ENCODE data around the gene ALDH6A1.
A peak's percentile ranks its signal among the peaks of the same experiment; 100 is the strongest.

Gene ALDH6A1

GRCh38 chr14:74085047-74085637 is 889 bp upstream of the ALDH6A1 start (continued):
- TF ChIP-seq ZNF510 (tag by site-specific recombination; IDR thresholded peaks at IDR 0.05; ENCODE audit: insufficient replicate concordance): no peak
- 0 out of 2 replicates have a peak, but pooled peaks have one; percentile 47 for TF ChIP-seq ZNF280D (tag by site-specific recombination; IDR thresholded peaks at IDR 0.05)
- no peak for TF ChIP-seq ZNF155 (tag by site-specific recombination; IDR thresholded peaks at IDR 0.05)
- peak; percentile 10; the same call in 1 of the 2 replicates for TF ChIP-seq ZNF501 (tag by site-specific recombination; IDR thresholded peaks at IDR 0.05)
- no peak for TF ChIP-seq PRDM4 (tag by site-specific recombination; IDR thresholded peaks at IDR 0.05)
- no peak for TF ChIP-seq ZNF623 (tag by site-specific recombination; IDR thresholded peaks at IDR 0.05)
- TF ChIP-seq KLF16 (tag by site-specific recombination; IDR thresholded peaks at IDR 0.05): no peak; the same call in 1 of the 2 replicates
- TF ChIP-seq PRDM10 (tag by site-specific recombination; IDR thresholded peaks at IDR 0.05): peak; percentile 77
- TF ChIP-seq ZNF23 (tag by site-specific recombination; IDR thresholded peaks at IDR 0.05; ENCODE audit: borderline replicate concordance): no peak
- no peak for TF ChIP-seq ZNF19 (tag by site-specific recombination; IDR thresholded peaks at IDR 0.05; ENCODE audit: low read depth)
- TF ChIP-seq ZNF335 (tag by site-specific recombination; conservative IDR thresholded peaks at IDR 0.05): peak; percentile 96
- TF ChIP-seq ZNF350 (tag by site-specific recombination; IDR thresholded peaks at IDR 0.05): no peak
- no peak for TF ChIP-seq ZNF140 (tag by site-specific recombination; IDR thresholded peaks at IDR 0.05)
- TF ChIP-seq ZNF394 (tag by site-specific recombination; IDR thresholded peaks at IDR 0.05; ENCODE audit: borderline replicate concordance): no peak
- no peak for TF ChIP-seq ZNF791 (tag by site-specific recombination; IDR thresholded peaks at IDR 0.05)
- TF ChIP-seq ZNF366 (tag by site-specific recombination; conservative IDR thresholded peaks at IDR 0.05): peak; percentile 40; the same call in 1 of the 2 replicates
- no peak for TF ChIP-seq ZNF580 (tag by site-specific recombination; IDR thresholded peaks at IDR 0.05)
- TF ChIP-seq ZNF692 (tag by site-specific recombination; IDR thresholded peaks at IDR 0.05): peak; percentile 71; the same call in 1 of the 2 replicates
- TF ChIP-seq ZNF654 (tag by site-specific recombination; IDR thresholded peaks at IDR 0.05; ENCODE audit: low read depth): 0 out of 2 replicates have a peak, but pooled peaks have one; percentile 8
- TF ChIP-seq ZNF549 (tag by site-specific recombination; IDR thresholded peaks at IDR 0.05): no peak
- no peak for TF ChIP-seq ZNF146 (tag by site-specific recombination; IDR thresholded peaks at IDR 0.05)
- 0 out of 2 replicates have a peak, but pooled peaks have one; percentile 55 for TF ChIP-seq ZNF324 (tag by site-specific recombination; IDR thresholded peaks at IDR 0.05)
- TF ChIP-seq ZNF148 (tag by site-specific recombination; IDR thresholded peaks at IDR 0.05; ENCODE audit: borderline replicate concordance): no peak
- TF ChIP-seq ELK4 (IDR thresholded peaks at IDR 0.05; ENCODE audit: borderline replicate concordance, low read depth, low read length): no peak

Data from HEK293 (cell line).